ENCODE data around the gene MDGA2. TPM values are rescaled to one million over a fixed set of nuclear protein-coding genes. Genes with fewer than 3 reads are reported as not detected.

The MDGA2 gene
- total RNA-seq, 1 experiment from 2014 or later = not detected

DNA sequence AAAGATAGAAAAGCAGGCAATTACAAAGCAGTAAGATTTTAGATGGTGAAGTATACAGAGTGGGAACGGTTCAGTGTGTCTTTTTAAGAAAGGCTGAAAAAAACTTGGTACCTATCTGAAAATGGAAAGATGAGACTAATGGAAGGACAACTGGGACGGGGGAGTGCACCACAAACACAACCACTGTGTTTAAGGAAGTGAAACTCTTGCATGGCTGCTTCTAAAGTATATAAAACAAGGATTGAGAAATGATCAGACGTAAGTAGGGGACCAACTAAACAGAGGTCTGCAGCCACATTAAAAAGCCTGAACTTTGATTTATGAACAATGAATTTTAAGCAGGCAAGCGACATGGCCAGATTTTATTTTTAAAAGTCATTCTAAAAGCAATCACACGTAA lies 328.6 kb downstream of the MDGA2 start:
- no peak for ATAC-seq
- intact Hi-C loops (cut with micrococcal nuclease) = no loop called here
- Histone ChIP-seq H3K9ac (ENCODE audit: low read length) (no peak overlapping the region), H3K4me1 (ENCODE audit: control insufficient read depth in 1 of 2, insufficient read depth in 2 of 2, low read length in 2 of 2) (no peaks in the 10 kb centered on the region), H3K27ac (ENCODE audit: low read depth, low read length) (no peak overlapping the region), H3K4me2 (ENCODE audit: low read length) (no peak overlapping the region), H2AFZ (ENCODE audit: low read depth, low read length, poor library complexity, severe bottlenecking) (no peak overlapping the region), H3K4me3 (replicated peaks in 1 of 2; ENCODE audit: low read depth in 1 of 2, low read length in 2 of 2) (no peak overlapping the region), H3K79me2 (ENCODE audit: insufficient read depth, low read length) (no peaks in the 10 kb centered on the region), H4K20me1 (ENCODE audit: insufficient read depth) (no peaks in the 10 kb centered on the region), H3K9me2 (ENCODE audit: insufficient read depth) (no peaks in the 10 kb centered on the region), H3K9me3 (ENCODE audit: control insufficient read depth in 1 of 2, insufficient read depth in 1 of 2, low read depth in 1 of 2, low read length in 2 of 2) (no peaks in the 10 kb centered on the region), H3K27me3 (ENCODE audit: insufficient read depth, low read length) (no peaks in the 10 kb centered on the region), H3K36me3 (ENCODE audit: control insufficient read depth in 1 of 2, insufficient read depth in 2 of 2, low read length in 2 of 2) (no peaks in the 10 kb centered on the region)
- ChIA-PET RAD21 (ENCODE audit: low non-redundant PET in 1 of 2, low total read pairs in 2 of 2, uncharacterized antibody in 2 of 2, unreplicated experiment in 2 of 2) (no interaction called here), CTCF (no interaction called here), POLR2A (no interaction called here)
- DNase-seq (ENCODE audit: low read depth, low spot score) = no peak
- TF ChIP-seq CBX3 (IDR thresholded peaks at IDR 0.05; ENCODE audit: low read depth) (no peak), ELF1 (IDR thresholded peaks at IDR 0.05; ENCODE audit: borderline replicate concordance, low read depth) (no peak), ATF3 (IDR thresholded peaks at IDR 0.05) (no peak), FOSL1 (IDR thresholded peaks at IDR 0.05; ENCODE audit: low read depth) (no peak), SIN3A (IDR thresholded peaks at IDR 0.05; ENCODE audit: low read depth) (no peak), ZFX (IDR thresholded peaks at IDR 0.05) (no peak), ZNF274 (IDR thresholded peaks at IDR 0.05; ENCODE audit: low read depth, low read length) (no peak), CEBPB (IDR thresholded peaks at IDR 0.05; ENCODE audit: low read depth) (no peak), JUND (IDR thresholded peaks at IDR 0.05) (no peak), POLR2AphosphoS5 (IDR thresholded peaks at IDR 0.05; ENCODE audit: low read depth, low read length) (no peak), SP1 (IDR thresholded peaks at IDR 0.05; ENCODE audit: low read depth) (no peak), EGR1 (IDR thresholded peaks at IDR 0.05; ENCODE audit: low read depth) (no peak), EZH2phosphoT487 (IDR thresholded peaks at IDR 0.05; ENCODE audit: borderline replicate concordance) (no peak), TCF7L2 (IDR thresholded peaks at IDR 0.05; ENCODE audit: borderline replicate concordance, extremely low read depth, insufficient read depth, insufficient read length) (no peak), EZH2 (IDR thresholded peaks at IDR 0.05) (no peak)
- TF ChIP-seq, protein P1, sequence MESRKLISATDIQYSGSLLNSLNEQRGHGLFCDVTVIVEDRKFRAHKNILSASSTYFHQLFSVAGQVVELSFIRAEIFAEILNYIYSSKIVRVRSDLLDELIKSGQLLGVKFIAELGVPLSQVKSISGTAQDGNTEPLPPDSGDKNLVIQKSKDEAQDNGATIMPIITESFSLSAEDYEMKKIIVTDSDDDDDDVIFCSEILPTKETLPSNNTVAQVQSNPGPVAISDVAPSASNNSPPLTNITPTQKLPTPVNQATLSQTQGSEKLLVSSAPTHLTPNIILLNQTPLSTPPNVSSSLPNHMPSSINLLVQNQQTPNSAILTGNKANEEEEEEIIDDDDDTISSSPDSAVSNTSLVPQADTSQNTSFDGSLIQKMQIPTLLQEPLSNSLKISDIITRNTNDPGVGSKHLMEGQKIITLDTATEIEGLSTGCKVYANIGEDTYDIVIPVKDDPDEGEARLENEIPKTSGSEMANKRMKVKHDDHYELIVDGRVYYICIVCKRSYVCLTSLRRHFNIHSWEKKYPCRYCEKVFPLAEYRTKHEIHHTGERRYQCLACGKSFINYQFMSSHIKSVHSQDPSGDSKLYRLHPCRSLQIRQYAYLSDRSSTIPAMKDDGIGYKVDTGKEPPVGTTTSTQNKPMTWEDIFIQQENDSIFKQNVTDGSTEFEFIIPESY (IDR thresholded peaks at IDR 0.05; ENCODE audit: extremely low read depth, insufficient replicate concordance, low read length) = no peak
- TF ChIP-seq, protein P2, sequence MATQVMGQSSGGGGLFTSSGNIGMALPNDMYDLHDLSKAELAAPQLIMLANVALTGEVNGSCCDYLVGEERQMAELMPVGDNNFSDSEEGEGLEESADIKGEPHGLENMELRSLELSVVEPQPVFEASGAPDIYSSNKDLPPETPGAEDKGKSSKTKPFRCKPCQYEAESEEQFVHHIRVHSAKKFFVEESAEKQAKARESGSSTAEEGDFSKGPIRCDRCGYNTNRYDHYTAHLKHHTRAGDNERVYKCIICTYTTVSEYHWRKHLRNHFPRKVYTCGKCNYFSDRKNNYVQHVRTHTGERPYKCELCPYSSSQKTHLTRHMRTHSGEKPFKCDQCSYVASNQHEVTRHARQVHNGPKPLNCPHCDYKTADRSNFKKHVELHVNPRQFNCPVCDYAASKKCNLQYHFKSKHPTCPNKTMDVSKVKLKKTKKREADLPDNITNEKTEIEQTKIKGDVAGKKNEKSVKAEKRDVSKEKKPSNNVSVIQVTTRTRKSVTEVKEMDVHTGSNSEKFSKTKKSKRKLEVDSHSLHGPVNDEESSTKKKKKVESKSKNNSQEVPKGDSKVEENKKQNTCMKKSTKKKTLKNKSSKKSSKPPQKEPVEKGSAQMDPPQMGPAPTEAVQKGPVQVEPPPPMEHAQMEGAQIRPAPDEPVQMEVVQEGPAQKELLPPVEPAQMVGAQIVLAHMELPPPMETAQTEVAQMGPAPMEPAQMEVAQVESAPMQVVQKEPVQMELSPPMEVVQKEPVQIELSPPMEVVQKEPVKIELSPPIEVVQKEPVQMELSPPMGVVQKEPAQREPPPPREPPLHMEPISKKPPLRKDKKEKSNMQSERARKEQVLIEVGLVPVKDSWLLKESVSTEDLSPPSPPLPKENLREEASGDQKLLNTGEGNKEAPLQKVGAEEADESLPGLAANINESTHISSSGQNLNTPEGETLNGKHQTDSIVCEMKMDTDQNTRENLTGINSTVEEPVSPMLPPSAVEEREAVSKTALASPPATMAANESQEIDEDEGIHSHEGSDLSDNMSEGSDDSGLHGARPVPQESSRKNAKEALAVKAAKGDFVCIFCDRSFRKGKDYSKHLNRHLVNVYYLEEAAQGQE (IDR thresholded peaks at IDR 0.05; ENCODE audit: low read depth) = no peak
- no TSS peak for BruUV-seq (replicated peaks)
